ENCODE results near the gene SLC35F1.

The SLC35F1 gene

GRCh38 chr6:118304321-118304720, 397.3 kb downstream of the SLC35F1 start:
- DNase-seq (ENCODE audit: low spot score): no peak
- no peak for TF ChIP-seq CTCF (conservative IDR thresholded peaks at IDR 0.05; ENCODE audit: low read depth)
- H3K27ac ChIP-seq: no peak overlapping the region
- ChIA-PET CTCF (no interaction called here), POLR2A (ENCODE audit: low non-redundant PET) (no interaction called here)

DNA sequence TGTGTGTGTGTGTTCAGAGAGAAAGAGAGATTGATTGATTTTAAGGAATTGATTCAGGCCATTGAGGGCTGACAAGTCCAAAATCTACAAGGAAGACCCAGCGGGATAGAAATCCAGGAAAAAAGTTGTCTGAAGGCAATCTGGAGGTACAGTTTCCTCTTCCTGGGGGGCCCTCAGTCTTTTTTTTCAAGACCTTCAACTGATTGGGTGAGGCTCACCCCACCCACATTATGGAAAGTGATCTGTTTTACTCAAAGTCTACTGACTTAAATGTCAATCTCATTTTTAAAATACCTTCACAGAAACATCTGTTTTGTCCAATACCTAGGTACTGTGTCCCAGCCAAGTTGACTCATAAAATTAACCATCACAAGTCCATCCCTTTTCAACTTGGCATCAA, 398.0 kb downstream of the SLC35F1 start:
- no peak for DNase-seq (ENCODE audit: low spot score)
- POLR2A ChIA-PET (ENCODE audit: low non-redundant PET): no interaction called here
- CTCF ChIA-PET: no interaction called here

GRCh38 chr6:118306392-118307238, 399.6 kb downstream of the SLC35F1 start:
- no peak overlapping the region for H3K27ac ChIP-seq
- POLR2A ChIA-PET (ENCODE audit: low non-redundant PET): no interaction called here
- CTCF ChIA-PET: no interaction called here
- TF ChIP-seq CTCF (conservative IDR thresholded peaks at IDR 0.05; ENCODE audit: low read depth): no peak
- no peak for DNase-seq (ENCODE audit: low spot score)

More for the DNA sequence above, 398.0 kb downstream of the SLC35F1 start:
- no peak for TF ChIP-seq CTCF (conservative IDR thresholded peaks at IDR 0.05; ENCODE audit: low read depth)
- no peak overlapping the region for H3K27ac ChIP-seq

- no peak overlapping the region for H3K27ac ChIP-seq
- TF ChIP-seq CTCF (conservative IDR thresholded peaks at IDR 0.05; ENCODE audit: low read depth): no peak
- ChIA-PET POLR2A (ENCODE audit: low non-redundant PET) (no interaction called here), CTCF (no interaction called here)
- no peak for DNase-seq (ENCODE audit: low spot score)
Observed at GRCh38 chr6:118307581-118307980, 400.5 kb downstream of the SLC35F1 start.

DNA sequence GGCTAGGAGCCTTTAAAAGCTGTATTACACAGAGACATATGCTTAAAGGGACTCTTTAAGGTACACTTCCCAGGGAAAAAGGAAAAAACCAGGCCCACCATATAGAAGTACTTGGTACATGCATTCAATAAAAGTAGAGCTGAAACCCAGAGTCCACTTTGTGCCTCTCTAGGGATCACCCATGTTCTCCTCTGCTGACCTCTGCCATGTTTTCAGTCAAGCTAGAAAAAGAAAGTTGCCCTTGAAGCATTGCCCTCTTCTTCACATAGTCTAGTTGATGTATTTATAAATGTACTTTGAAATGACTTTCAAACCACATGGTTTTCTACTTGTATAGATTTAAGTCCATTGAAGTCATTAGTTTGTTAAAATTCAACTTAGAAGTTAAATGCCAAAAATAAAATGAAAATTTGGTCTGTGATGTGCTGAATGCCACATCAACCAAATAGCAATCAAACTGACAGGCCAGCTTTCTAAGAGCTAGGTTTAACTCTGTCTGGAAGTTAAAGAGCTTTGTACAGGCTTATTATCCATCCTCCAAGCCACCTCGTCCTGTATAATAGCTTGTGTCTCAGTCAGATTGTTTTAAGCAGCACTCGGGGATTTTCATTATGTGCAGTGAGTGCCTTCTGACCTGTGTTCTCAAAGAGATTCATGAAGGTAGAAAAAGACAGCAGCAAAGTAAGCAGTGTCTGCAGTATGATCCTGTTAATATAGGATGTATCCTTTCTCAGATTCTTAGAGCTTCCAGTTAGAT, 402.5 kb downstream of the SLC35F1 start:
- ChIA-PET CTCF (no interaction called here), POLR2A (ENCODE audit: low non-redundant PET) (no interaction called here)
- DNase-seq (ENCODE audit: low spot score): no peak
- no peak for TF ChIP-seq CTCF (conservative IDR thresholded peaks at IDR 0.05; ENCODE audit: low read depth)
- H3K27ac ChIP-seq: no peak overlapping the region

GRCh38 chr6:118313208-118313607, 406.1 kb downstream of the SLC35F1 start:
- ChIA-PET POLR2A (ENCODE audit: low non-redundant PET) (no interaction called here), CTCF (no interaction called here)
- TF ChIP-seq CTCF (conservative IDR thresholded peaks at IDR 0.05; ENCODE audit: low read depth): no peak
- DNase-seq (ENCODE audit: low spot score): no peak
- H3K27ac ChIP-seq: no peak overlapping the region
